Neural cell (in vitro differentiated cells): ENCODE measurements around the gene SPDYE2. TPM values are rescaled to one million over a fixed set of nuclear protein-coding genes. Genes with fewer than 3 reads are reported as not detected.
"Not testable (repeated sequence)": the region's sequence is repeated elsewhere in the genome, so short reads cannot be mapped to it uniquely, and the experiment has no call there.

ENCODE experiments used
- H2AFZ ChIP-seq: fragments of 200-600, 300-800 bp; sonication (generic), shearing (Covaris generic); 2 replicates; pipeline ENCODE4 v1.6.0; 2014; ENCODE audit warnings: low read depth, mild to moderate bottlenecking, antibody characterized with exemption, low read length, moderate library complexity
- H3F3A ChIP-seq: fragments of 200-600 bp; shearing (Covaris generic); 2 replicates; pipeline ENCODE4 v1.6.1; 2016; ENCODE audit warnings: mild to moderate bottlenecking, moderate library complexity, mixed read lengths, antibody characterized with exemption, low read length; ENCODE audit not compliant: insufficient read depth, poor library complexity, severe bottlenecking
- H3K27ac ChIP-seq: fragments of 200-600, 300-800 bp; sonication (generic), shearing (Covaris generic); 2 replicates; pipeline ENCODE4 v1.5.1; 2014; ENCODE audit warnings: mild to moderate bottlenecking, low read length, moderate library complexity
- H3K27me3 ChIP-seq: fragments of 300-800, 200-600 bp; sonication (generic), shearing (Covaris generic); 2 replicates; pipeline ENCODE4 v1.6.0; 2014; ENCODE audit warnings: mild to moderate bottlenecking, low read depth, low read length, moderate library complexity; ENCODE audit not compliant: insufficient read depth
- H3K36me3 ChIP-seq: fragments of 300-800, 200-600 bp; sonication (generic), shearing (Covaris generic); 2 replicates; pipeline ENCODE4 v1.5.1; 2014; ENCODE audit warnings: mild to moderate bottlenecking, antibody characterized with exemption, low read length, moderate library complexity; ENCODE audit not compliant: insufficient read depth
- H3K4me2 ChIP-seq: fragments of 300-800, 200-600 bp; sonication (generic), shearing (Covaris generic); 2 replicates; pipeline ENCODE4 v1.6.0; 2014; ENCODE audit warnings: mild to moderate bottlenecking, low read length
- H3K4me3 ChIP-seq: fragments of 300-800, 200-600 bp; sonication (generic), shearing (Covaris generic); 2 replicates; pipeline ENCODE4 v1.5.1; 2014; ENCODE audit warnings: mild to moderate bottlenecking, low read length, moderate library complexity
- H3K79me2 ChIP-seq: fragments of 200-600 bp; shearing (Covaris generic); replicated peaks from 2 replicates; pipeline ENCODE4 v1.6.0; 2014; ENCODE audit warnings: mild to moderate bottlenecking, low read length, moderate library complexity; ENCODE audit not compliant: insufficient read depth
- H3K9ac ChIP-seq: fragments of 300-800, 200-600 bp; sonication (generic), shearing (Covaris generic); 2 replicates; pipeline ENCODE4 v1.6.1; 2016; ENCODE audit warnings: mild to moderate bottlenecking, low read length, mixed read lengths
- H3K9me2 ChIP-seq: fragments of 200-600 bp; shearing (Covaris generic); 2 replicates; pipeline ENCODE4 v1.6.1; 2016; ENCODE audit warnings: mild to moderate bottlenecking, low read length, mixed read lengths; ENCODE audit not compliant: insufficient read depth
- H3K9me3 ChIP-seq: fragments of 200-600, 300-800 bp; sonication (generic), shearing (Covaris generic); 2 replicates; pipeline ENCODE4 v1.6.1; 2016; ENCODE audit warnings: mild to moderate bottlenecking, mixed run types, low read length, moderate library complexity, mixed read lengths
- H4K20me1 ChIP-seq: fragments of 200-600 bp; shearing (Covaris generic); 2 replicates; pipeline ENCODE4 v1.6.1; 2016; ENCODE audit warnings: mild to moderate bottlenecking, mixed run types; ENCODE audit not compliant: insufficient read depth
- POLR2AphosphoS5 ChIP-seq: IDR thresholded peaks from 2 replicates; pipeline ENCODE4 v1.6.1; 2012
- polyA plus RNA-seq: library from polyadenylated mRNA; depleted of rRNA; stranded (reverse); fragments of >200 nt; gene quantifications from 2 replicates; pipeline ENCODE4 v1.2.3, GENCODE V29; 2014

SPDYE2 gene
- polyA plus RNA-seq, 1 donor from 2014 or later: not detected

GRCh38 chr7:102512642-102513221 lies 38.3 kb upstream of the SPDYE2 start:
- not testable (repeated sequence) for H3K79me2 ChIP-seq, H3K9me3 ChIP-seq, H3K9me2 ChIP-seq, H2AFZ ChIP-seq, H3F3A ChIP-seq, H4K20me1 ChIP-seq, H3K4me2 ChIP-seq, H3K27me3 ChIP-seq, H3K36me3 ChIP-seq
- Histone ChIP-seq H3K9ac (peak overlapping the region; percentile 63), H3K27ac (peak overlapping the region; percentile 75), H3K4me3 (peak overlapping the region; percentile 57)
- TF ChIP-seq POLR2AphosphoS5: peak; percentile 8

GRCh38 chr7:102514881-102515721 lies 35.9 kb upstream of the SPDYE2 start:
- H3K9me3 ChIP-seq, H3K9ac ChIP-seq, H3K79me2 ChIP-seq, H3K4me3 ChIP-seq, H2AFZ ChIP-seq, H3K4me2 ChIP-seq, H3F3A ChIP-seq, H3K27me3 ChIP-seq, H3K9me2 ChIP-seq, H4K20me1 ChIP-seq, H3K27ac ChIP-seq, H3K36me3 ChIP-seq: not testable (repeated sequence)

- not testable (repeated sequence) for H4K20me1 ChIP-seq, H3K9me2 ChIP-seq, H3K27ac ChIP-seq, H3K79me2 ChIP-seq, H3K27me3 ChIP-seq, H2AFZ ChIP-seq, H3K9ac ChIP-seq, H3K36me3 ChIP-seq, H3F3A ChIP-seq, H3K4me2 ChIP-seq, H3K9me3 ChIP-seq, H3K4me3 ChIP-seq
Observed at GRCh38 chr7:102515889-102516288, 35.1 kb upstream of the SPDYE2 start.

- H3K4me2 ChIP-seq, H3F3A ChIP-seq, H3K9ac ChIP-seq, H3K9me3 ChIP-seq, H3K27ac ChIP-seq, H3K9me2 ChIP-seq, H3K36me3 ChIP-seq, H3K4me3 ChIP-seq, H4K20me1 ChIP-seq, H2AFZ ChIP-seq, H3K79me2 ChIP-seq, H3K27me3 ChIP-seq: not testable (repeated sequence)
Observed at GRCh38 chr7:102516951-102517350, 34.1 kb upstream of the SPDYE2 start.

GRCh38 chr7:102517550-102518147 lies 33.4 kb upstream of the SPDYE2 start, which contains the start of gene RASA4B:
Gene RASA4B, minus strand, starts transcription at chr7:102517777. Its CDS starts 67 bp downstream, at chr7:102517710.
- H3K27me3 ChIP-seq, H3K79me2 ChIP-seq, H3K9me2 ChIP-seq, H3K9ac ChIP-seq, H3K27ac ChIP-seq, H4K20me1 ChIP-seq, H3K9me3 ChIP-seq, H3K4me2 ChIP-seq, H3F3A ChIP-seq, H3K36me3 ChIP-seq, H2AFZ ChIP-seq: not testable (repeated sequence)
- H3K4me3 ChIP-seq: peak within 1 kb of the TSS; percentile 34

GRCh38 chr7:102520797-102521196 lies 30.2 kb upstream of the SPDYE2 start:
- not testable (repeated sequence) for H3F3A ChIP-seq, H3K27me3 ChIP-seq, H3K4me3 ChIP-seq, H3K36me3 ChIP-seq, H3K9me2 ChIP-seq, H2AFZ ChIP-seq, H3K79me2 ChIP-seq, H3K9ac ChIP-seq, H4K20me1 ChIP-seq, H3K9me3 ChIP-seq, H3K4me2 ChIP-seq, H3K27ac ChIP-seq

- not testable (repeated sequence) for H3K27me3 ChIP-seq
Observed at GRCh38 chr7:102524803-102525202, 26.2 kb upstream of the SPDYE2 start.

More at GRCh38 chr7:102524803-102525202, 26.2 kb upstream of the SPDYE2 start:
- not testable (repeated sequence) for H3K9me3 ChIP-seq, H3K4me3 ChIP-seq, H3K4me2 ChIP-seq, H2AFZ ChIP-seq, H3K36me3 ChIP-seq, H3K27ac ChIP-seq, H3K9me2 ChIP-seq, H3F3A ChIP-seq, H4K20me1 ChIP-seq, H3K9ac ChIP-seq, H3K79me2 ChIP-seq
